ENCODE results near the gene TOM1.

Gene TOM1

DNA sequence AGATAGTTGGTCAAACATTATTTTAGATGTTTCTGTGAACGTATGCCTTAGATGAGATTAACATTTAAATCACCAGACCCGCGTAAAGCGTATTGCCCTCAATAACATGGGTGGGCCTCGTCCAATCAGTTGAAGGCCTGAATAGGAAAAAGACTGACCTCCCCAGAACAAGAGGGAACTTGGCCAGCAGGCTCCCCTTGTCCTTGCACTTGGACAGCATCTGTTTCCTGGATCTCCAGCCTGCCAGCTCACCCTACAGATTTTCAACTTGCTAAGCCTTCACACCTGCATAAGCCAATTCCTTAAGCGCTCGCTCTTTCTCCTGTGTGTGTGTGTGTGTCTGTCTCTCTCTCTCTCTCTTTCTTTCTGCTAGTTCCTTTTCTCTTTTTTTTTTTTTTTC is 8.2 kb downstream of the TOM1 start:
- no peak for DNase-seq

DNA sequence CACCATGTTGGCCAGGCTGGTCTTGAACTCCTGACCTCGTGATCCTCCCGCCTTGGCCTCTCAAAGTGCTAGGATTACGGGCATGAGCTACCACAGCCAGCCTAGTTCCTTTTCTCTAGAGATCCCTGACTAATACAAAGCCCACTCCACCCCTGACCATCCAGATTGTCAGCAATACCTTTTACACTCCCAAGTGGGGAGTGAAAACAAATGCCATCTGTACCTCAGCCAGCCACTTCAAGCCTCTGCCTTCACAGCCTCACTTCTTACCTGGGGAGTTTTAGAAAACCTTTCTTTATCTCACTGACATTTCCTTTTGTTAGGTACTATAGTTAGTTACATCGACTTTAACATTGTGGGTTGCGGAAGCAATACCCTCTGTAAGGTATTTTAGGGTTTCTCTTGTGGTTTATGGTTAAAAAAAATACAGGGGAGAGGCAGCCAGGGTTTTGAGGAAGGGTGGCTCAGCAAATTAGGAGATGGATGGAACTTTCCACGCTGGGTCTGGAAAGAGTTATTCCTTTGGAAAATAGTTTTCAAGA is 8.9 kb downstream of the TOM1 start:
- DNase-seq = no peak

DNA sequence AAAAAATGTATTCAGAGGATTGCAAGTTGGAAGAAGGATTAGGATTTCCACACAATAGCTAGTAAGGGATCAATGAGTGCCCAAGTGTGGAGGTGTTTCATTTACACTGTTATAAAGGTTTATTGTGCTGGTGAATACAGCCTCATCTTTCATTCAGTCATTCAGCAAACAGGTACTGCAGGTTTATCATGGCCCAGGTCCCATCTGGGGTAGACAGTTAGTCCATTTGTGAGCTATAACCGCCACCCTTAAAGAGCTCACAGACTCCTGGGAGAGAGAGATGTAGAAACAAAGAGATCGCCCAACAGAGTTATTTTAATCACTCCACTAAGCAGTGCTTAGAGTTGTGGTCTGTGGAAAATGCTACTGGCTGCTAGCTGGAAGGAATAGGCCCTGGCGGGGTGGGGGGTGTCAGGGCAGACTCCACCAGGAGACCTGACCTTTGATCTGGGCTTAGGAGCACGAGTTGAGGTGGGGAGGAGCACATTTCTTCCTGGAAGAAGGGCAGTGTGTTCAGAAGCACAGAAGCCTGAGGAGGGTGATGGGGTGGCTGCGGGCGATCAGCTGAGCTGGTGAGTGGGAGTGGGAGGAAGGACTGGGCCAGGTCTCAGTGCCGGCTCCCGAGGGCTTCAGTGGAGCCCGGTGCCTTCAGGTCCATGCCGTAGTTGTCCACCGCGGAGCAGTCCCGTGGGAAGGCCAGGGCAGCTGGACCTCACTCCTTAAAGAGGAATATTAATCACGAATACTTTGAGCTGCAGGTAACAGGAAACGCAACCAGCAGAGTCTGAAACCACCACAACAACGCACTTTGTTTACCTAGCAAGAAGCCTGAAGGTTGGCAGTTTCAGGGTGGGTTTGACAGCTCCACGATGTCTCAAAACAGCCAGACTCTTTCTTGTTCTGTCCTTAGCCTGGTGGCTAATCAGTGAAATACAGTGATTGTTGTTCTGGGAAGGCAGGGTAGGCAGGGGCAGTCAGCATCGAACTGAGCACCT is 11.2 kb downstream of the TOM1 start:
- no peak for DNase-seq

DNA sequence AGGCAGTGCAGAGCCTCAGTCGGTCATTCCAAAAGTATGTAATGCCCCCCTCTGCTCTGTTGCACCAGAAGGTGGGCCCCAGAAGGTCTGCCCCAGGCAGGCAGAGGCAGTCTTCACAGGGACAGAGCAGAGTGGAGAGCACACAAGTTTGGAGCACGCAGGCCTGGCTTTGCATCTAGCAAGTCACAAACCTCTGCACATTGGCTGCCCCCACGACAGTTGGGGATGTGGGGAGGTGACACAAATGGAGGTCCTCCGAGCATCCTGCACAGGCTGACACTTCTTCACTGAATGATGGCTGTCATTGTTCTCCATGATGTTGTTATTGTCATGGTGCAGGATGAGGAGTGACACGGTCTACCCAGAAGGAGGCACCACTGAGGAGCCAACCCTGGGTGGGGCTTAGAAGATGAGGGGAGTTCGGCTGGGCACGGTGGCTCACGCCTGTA is 11.9 kb downstream of the TOM1 start:
- no peak for DNase-seq

DNA sequence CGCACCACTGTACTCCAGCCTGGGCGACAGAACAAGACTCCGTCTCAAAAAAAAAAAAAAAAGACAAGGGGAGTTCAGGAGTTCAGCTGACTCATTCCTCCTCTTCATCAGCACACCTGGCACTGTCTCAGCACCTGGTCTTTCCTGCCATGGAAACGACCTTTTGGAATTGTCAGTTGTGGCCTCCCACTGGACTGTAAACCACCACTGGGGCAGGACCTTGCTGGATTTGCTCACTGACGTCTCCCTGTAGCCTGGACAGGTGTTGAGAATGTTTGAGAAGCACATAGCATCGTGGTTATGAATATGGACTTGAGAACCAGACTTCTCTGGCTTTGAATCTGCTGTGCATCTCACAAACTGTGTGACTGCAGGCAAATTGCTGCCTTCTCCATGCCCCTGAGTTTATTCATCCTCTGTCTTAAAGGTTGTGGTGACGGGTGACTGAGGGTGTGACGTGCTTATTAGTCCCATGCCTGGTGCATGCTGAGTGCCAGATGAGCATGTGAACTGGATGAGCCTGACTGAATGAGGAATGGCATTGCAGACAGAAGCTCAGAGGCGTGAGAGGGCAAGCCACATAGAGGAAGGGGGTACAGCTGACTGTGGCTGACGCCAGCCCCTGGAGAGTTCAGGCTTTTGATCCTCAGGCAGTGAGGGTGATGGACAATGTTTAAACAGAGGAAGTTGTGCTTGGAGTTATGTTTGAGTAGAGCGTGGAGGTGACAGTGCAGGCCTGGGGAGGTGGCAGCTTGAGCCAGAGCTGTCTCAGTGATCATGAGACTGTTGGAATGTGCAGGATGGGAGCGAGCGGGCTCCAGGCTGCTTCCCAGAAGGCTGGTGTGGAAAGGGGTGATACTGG is 12.7 kb downstream of the TOM1 start:
- no peak for DNase-seq

DNA sequence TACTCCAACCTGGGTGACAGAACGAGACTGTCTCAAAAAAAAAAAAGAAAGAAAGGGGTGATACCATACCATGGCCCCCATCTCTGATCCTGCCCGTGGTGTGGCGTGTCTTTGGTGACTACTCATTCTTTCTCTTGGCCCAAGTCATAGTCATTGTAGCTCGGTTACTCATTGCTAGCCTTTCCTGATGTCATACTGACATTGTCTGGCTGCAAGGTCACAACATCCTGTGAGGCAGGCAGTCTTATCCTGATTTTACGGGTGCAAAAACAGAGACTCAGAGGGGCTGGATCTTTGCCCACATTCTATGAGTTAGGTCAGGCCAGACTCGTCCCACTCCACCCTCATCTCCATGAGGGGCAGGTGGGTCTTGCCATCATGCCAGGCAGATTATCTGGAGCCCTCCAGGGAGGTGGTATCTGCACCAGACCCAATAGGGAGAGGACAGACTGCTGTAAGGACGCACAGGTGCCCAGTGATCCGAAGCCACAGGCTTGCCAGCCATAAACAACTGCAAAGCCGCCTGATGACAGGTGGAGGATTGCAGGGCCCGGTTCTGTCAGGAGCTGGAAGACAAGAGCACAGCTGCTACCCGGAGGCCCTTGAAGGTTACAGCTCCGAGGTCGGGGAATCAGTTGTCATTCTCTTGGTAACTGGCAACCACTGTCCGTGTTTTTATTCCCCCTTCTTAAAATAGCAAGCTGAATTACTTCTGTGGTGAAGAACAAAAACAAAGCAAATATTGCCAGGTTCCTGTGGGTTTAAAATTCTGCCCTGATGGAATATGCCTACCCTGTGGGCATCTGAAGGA is 13.8 kb downstream of the TOM1 start:
- DNase-seq = no peak

DNA sequence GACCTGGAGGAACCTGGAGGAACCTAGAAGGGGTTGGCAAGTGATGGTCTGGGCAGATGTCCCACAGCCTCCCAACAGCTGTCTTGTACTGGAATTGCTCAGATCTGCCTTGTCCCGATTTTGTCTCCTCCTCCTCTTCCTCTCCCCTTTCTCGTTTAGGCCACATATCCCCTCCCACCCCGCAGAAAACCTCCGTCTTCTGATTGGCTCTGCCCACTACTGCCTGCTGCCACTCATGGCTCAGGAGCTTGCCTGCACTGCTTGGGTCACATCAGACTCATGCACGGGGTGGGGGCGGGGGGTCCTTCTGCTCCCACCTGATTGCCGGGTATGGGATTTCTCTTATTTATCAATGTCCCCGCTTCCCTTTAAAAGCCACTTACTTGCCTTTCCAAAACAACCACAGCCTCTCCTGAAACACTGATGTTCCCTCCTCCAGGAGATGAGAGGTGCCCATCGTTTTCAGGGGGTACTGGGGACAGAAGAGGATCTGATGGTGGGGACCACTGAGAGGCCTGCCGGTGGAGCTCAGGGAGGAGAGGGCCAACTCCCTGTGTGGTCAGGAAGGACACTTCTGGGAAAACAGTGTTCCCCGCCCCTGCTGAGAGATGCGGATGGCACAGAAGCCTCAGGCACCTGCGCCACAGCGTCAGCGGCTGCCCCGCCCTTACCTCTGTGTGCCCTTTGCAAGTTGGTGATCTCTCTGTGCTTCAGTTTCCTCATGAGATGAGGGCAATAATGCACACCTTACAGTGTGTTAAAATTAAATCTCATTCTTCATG is 14.7 kb downstream of the TOM1 start:
- DNase-seq = no peak

DNA sequence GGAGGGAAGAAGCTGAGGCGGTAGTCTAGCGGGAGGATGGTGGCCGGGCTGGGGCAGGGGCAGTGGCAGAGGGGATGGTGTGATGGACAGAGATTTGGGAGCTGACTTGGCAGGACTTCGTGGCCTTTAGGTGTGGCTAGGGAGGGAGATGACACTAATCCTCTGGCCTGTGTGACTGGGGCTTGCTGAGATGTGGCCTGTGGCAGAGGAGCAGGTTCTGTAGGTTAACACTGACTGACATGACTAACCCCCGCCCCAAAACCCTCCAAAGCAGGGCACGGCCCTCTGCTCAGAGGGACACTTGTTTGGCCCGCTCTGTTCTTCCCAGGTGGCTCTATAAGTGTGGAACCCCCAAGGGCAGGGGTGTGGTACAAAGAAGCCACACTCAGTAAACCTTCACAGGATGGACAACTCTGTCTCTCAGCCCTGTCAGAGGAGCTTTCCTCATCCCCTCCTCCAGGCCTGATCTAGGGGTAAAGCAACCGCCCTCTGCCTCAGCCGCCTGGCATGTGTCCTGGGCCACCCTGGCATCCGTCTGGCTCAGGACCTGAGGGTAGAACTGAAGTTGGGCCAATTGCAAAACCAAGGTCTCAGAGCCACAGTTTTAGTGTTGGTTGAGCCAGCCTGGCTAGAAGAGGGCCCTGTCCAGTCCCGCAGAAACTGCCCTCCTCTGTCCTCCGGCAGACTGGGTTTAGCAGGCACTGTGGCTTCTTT is 15.6 kb downstream of the TOM1 start:
- DNase-seq = no peak

DNA sequence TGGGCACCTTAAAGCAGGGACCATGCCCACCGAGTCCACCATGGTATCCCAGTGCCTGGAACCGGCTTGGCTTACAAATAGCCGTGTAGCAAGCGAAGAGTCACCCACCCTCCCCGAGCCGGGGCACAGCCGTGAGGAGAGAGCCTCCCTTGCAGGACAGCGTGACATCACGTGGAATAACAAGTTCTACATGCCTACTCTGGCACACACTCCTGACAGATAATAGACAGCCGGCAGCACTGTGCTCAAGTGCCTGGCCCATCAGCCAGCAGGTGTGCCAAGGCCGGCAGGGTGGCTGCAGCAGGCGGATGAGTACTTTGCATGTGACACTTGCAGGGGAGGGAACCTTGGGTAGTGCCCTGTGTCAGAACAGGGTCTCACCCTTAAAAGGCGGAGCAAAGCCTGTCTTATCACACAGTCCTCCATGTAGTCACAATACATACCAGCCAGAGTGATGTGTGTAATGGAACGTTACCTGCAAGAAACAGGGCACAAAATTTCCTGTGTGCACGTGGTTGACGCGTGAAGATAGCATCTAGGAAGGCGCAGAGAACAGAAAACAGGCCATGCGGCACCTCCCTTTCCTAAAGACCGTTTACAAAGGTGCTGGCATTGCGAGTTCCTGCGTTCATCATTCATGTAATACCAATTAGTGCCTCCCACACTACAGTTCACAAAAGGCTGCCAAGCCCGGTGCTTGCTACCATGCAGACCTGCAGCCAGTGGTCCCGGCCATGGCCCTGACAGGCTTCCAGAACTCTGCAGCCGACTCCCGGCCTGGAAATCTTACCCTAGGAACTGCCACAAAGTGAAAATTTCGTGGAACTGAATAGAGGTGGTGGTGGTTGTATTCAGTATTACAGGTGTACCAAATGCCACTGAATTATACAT is 16.4 kb downstream of the TOM1 start:
- no peak for DNase-seq

DNA sequence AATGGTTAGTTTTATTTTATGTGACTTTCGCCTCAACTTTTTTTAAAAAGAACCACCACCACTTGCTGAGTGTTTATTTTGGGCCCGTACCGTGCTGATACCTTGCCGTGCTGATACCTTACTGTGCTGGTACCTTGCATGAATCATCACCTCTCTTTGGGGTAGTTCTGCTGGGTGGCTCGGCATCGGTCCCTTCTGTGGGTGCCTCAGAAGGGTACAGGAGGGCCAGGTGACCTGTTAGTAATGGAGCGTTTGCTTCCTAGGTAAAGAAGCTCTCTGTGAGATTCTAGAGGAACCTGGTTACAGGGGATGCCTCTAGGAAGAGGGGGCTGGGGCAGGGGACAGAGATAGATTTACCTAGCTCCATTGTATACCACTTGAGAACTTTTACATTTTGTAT is 17.1 kb downstream of the TOM1 start:
- no peak for DNase-seq

DNA sequence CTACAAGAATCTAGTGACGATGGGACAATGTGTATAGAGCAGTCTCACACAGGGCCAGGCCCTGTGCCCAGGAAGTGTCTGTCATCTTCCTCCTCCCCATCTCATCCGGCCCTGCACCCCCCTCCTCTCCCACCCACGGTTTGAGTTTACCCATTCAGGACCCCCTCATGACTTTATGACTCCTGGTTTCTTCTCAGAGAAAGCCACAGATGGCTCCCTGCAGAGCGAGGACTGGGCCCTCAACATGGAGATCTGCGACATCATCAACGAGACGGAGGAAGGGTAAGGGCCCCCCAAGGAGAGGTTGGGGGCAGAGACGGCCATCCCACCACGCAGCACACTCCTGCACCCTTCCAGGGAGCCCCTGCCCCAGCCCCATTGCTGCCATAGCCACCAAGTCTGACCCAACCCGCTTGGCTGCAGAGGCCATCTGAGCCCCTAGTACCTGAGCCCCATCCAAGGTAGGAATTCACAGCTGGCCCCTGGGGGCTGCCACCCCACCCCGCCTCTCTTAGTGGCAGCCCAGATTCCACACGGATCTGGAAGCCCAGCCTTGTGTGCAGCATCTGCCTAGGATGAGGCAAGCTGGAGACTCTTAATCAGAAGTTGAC is 18.1 kb downstream of the TOM1 start:
- DNase-seq = no peak

DNA sequence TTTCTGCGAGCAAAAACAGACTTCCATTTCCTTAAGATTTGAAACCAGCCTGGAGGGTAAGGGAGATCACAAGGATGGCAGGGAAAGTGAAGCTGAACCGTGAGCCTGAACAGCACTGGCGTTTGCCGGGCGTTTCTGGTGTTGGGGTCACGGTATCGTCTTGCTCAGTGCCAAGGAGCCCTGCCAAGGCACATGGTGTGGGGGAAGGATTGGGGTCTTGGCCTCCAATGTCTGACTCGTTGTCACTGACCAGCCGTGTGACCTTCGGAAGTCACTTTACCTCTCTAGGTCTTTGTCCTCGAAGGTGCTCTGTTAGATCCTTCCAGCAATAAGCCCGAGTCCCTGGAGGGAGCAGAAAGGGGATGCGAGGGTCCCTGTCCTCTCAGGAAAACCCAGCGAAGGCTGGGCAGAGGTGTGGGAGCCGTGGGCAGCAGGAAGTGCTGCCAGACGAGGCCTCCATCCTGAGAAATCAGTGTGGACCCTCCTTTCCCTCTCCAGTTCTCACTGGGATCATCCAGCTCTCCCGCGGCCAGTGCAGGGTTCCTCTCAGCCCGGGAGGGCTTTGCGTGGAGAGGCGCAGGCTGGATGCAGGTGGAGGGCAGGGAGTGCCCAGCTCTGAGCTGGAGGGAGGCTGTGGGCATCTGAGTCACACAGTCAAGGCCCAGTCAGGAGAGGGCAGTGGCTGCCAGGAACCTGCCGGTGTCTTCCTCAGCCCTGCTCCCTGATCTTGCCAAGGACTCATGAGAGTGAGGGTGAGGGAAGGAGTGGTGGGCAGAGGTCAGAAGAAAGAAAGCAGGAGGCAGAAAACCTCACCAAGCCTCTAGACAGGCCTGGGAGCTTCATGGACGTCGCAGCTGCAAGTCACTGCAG is 18.9 kb downstream of the TOM1 start:
- DNase-seq = no peak

DNA sequence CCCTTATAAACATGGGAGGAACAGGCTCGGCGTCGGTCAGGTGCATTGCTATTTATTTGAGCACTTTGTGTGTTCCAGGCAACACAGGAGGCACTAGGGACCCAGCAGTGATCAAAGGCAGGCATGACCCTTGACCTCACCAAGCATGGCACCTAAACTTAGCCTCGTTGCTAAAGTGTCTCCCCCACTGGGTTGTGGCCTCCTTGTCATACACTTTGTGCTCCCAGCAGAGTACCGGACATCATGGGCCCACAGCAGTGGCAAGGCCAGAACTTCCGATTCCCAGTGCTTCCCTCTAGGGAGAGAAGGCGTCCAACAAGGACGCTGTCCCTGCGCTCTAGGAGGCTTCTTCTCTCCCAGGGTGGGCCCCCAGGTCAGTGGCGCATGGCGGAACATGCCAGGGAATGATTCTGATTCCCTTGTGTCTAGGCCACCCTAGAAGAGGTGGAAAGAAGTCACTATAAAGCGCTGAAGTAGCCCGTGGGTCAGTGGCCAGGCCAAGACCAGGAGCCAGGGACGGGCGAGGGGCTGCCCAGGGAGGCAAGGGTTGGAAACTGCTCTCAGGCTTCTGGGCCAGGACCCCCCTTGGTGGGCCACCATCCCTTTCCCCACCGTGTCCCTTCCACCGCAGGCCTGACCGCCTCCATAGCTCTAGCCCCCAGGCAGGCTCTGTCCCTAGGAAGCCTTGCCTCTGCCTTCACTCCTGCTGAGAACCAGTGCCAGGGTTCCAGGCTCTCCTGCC is 19.7 kb downstream of the TOM1 start:
- no peak for DNase-seq

DNA sequence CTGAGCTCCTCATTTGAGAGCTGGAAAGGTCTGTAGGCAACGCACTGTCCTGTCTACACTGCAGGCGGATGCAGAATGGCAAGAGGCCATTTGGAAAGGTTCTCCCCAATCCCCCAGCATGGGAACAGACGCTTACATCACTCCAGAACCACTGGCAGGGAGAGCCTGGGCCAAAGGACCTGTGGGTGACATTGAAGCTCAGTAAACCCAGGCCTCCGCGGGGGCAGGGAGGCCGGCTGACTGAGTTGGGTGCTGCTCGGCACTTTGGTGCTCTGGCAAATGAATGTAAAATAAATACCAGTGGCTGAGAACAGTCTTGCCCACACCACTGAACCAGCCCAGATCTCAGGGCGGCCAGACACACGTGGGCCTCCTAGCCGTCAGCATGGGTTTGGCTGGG is 22.4 kb downstream of the TOM1 start:
- DNase-seq = no peak

DNA sequence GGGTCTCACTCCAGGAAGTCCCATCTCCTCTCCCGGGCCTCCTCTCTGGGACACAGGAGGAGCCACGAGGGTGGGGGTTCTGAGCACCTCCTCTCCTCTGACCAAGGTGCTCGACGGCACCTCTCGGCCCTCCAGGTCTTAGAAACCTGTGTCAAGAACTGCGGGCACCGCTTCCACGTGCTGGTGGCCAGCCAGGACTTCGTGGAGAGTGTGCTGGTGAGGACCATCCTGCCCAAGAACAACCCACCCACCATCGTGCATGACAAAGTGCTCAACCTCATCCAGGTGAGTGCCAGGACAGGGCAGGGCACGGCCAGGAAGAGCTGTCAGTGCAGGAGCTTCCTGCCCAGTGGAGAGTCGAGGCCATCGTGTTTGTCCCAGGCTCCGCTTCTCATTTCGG is 23.2 kb downstream of the TOM1 start:
- DNase-seq = no peak

DNA sequence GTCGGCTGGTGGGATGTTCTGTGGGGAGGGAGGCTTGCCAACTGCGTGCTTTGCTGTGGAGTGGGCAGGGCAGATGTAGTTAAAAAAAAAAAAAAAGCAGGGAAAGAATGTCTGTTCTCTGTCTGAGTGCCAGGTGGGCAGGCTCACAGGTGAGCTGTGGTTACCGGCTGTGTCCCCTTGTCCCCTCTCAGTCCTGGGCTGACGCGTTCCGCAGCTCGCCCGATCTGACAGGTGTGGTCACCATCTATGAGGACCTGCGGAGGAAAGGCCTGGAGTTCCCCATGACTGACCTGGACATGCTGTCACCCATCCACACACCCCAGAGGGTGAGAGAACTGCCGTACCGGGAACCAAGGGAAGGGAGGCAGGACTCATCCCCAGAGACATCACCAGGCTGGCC is 23.6 kb downstream of the TOM1 start:
- DNase-seq = no peak

DNA sequence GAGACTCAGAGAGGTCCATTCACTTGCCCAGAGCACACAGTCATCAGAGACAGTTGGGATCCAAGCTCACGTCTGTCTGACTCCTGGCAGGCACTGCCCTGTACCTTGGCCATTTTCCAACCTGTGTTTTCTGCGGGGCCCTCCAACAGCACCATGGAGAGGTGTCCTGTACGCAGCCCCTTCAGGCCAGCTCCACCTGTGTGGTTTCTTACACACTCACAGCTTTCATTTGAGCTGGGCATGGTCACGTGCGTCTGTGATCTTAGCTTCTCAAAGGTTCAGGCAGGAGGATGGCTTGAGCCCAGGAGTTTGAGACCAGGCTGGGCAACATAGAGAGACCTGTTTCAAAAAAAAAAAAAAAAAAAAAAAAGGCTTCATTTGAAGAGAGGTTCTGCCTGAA is 24.4 kb downstream of the TOM1 start:
- DNase-seq = no peak

DNA sequence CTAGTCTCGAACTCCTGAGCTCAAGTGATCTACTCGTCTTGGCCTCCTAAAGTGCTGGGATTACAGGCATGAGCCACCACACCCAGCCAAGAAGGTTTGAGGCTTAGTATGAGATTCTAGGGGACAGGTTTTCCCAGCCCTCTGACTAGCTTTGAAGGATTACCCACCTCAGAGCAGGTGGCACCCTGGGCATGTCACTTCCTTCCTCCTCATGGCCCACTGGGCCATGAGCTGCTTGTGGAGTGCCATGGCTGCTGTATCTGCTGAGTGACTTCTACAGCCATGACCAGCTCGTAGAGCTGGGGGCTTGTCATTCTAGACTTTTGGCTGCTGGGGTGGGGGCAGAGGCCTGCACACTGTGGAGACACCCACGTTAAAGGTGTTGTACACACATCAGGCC is 25.1 kb downstream of the TOM1 start:
- no peak for DNase-seq

Data from activated naive CD4-positive, alpha-beta T cell treated with Interleukin-2 at 50 U/mL for 16 hours (primary cell).